Measurements from ENCODE around the gene GRAP.
"Not testable (repeated sequence)": the region's sequence is repeated elsewhere in the genome, so short reads cannot be mapped to it uniquely, and the experiment has no call there.

GRAP gene

GRCh38 chr17:19046782-19047375, at the start of gene GRAP:
Gene GRAP, minus strand, starts transcription at chr17:19046957. Its CDS starts 31 bp downstream, at chr17:19046926.
- DNase-seq (ENCODE audit: low spot score): not testable (repeated sequence)

GRCh38 chr17:19093684-19094438, 47.1 kb upstream of the GRAP start:
- DNase-seq (ENCODE audit: low spot score): not testable (repeated sequence)

GRCh38 chr17:19092737-19093683, 46.3 kb upstream of the GRAP start:
- DNase-seq (ENCODE audit: low spot score): not testable (repeated sequence)

DNA sequence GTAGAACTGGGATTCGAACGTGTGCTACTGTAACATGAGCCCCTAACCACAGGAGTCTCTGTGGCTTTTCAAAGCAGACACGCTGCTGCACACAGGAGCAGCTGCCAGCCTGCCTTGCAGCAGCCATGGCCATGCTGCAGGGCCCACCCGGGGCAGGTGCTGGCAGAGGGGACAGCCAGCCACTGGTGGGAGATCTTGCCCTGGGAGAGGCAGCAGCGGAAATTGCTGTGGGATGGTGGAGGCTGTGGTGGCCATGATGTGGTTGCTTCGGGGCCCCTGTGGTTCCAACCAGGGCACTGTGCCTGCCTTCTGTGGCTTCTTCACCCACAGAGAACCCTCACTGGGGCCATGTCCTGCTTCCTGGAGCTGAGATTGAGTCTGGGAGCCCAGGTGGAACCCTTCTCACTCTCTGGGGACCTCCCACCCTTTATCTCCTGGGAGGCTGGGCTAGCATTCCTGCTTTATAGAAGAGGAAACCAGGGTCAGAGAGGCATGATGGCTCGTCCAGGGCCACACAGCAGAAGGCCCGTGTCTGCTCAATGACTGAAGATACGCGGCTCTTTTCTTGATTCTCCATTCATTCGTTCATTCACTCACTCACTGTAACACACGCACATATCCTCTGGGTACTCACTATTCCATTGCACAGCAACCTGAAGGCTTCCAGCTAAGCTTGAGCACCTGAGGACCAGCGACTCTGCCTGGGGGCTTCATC, 43.5 kb upstream of the GRAP start:
- not testable (repeated sequence) for DNase-seq (ENCODE audit: low spot score)

DNA sequence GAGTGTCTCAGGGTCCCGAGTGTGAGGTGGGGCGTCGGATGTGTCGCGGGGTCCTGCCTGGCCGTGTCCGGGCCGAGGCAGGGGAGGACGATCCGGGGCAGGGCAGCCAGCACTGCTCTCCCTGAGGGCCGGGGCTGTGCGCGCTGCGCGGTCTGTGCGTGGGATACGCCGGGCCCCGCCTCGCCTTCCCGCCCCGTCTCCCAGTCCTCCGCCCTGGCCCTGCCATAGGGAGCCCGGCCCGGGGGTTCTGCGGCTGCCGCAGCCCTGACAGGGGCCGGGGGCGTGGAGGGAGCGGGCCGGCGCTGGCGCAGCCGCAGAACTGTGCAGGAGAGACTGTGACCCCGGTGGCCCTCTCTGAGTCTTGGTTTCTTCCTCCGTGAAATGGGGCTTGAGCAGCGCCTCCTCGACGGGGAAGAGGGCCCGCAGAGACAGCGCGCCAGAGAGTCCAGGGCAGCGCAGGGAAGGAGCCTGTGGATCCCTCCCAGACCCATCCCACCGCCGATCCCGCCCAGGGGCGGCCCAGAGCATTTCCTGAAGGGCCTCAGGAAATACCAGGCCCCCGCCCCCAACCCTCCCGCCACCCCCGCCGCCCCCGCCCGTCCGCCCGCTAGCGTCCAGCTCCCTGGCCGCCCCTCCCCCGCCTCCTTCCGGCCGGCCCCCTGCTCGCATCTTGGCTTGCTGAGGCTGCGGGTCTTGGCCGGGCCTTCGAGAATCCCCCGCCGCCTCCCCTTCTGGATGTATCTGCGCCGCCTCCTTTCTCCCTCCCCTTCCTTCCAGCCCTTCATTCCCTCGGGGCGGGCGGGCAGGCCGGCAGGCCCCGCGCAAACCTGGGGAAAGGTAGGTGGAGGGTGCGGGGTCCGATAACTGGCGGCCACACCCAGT, 42.3 kb upstream of the GRAP start:
- not testable (repeated sequence) for DNase-seq (ENCODE audit: low spot score)

GRCh38 chr17:19077386-19077785, 30.6 kb upstream of the GRAP start:
- not testable (repeated sequence) for DNase-seq (ENCODE audit: low spot score)

DNA sequence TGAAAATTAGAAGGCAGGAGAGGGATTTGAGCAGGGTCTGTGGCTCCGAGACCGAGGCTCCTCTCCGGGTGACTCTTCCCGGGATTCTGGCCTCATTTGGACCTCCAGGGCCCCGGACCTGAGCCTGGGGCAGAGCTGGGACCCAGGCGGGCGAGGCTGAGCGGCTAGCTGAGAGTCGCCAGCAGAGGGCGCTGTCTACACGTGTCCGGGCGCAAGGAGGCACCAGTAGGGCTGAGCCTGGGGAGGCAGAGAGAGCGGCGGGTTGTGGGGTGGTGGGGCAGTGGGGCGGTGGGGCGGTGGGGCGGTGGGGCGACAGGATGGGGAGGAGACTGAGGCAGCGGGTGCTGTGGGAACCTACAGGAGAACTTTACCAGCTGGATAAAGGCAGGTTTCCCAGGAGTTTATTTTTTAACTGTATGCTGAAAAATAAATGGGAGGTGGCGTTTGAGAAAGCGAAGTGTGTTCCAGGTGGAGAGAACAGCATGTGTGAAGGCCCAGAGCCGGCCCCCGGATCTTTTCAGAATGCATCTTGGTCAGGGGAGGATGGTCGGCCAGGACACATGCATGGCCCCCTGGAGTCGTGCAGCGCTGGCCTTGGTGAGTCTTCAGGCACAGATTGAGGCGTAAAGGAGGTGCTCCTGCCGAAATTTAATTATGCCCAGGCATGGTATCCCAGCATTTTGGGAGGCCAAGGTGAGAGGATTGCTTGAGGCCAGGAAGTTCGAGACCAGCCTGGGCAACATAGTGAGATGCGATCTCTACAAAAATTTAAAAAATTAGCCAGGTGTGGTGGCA, 29.8 kb upstream of the GRAP start:
- not testable (repeated sequence) for DNase-seq (ENCODE audit: low spot score)

- not testable (repeated sequence) for DNase-seq (ENCODE audit: low spot score)
Observed at GRCh38 chr17:19070318-19071168, 23.8 kb upstream of the GRAP start.

DNA sequence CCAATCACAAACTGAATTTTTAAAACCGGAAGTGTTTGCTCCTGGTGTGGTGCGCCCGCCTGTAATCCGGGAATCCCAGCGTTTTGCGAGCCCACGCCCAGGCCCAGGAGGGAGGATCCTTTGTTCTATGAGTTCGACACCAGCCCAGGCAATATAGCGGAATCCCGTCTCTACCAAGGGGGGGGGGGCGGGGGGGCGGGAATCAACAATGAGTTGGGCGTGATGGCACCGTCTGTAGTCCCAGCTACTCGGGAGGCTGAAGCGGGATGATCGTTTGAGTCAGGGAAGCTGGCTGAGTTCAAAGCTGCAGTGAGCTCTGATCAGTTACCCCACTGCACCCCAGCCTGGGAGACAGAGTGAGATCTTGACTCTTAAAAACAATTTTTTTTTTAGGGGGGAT, 17.6 kb upstream of the GRAP start:
- DNase-seq (ENCODE audit: low spot score): not testable (repeated sequence)

DNA sequence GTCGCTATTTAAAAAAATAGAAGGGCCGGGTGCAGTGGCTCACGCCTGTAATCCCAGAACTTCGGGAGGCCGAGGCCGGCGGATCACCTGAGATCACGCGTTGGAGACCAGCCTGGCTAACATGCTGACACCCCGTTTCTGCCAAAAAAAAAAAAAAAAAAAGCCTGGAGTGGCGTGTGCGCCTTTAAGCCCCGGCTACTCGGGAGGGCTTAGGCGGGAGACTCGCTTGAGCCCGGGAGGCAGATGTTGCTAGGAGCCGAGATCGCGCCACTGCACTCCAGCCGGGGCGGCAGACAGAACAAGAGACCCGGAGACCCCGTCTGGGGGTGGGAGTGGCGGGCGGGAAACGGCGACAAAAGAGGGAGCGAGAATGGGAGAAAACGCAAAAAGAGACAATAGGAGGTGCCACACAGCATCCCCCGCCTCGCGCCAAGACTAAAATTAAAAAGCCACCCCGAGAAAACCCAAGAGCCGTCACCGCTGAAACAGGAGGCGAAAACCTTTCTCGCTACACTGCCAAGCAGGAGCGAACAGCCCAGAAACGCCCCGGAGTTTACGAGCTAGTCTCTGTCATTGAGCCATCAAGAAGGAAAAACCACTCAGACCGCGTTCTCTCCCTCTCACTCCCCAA, 16.7 kb upstream of the GRAP start:
- not testable (repeated sequence) for DNase-seq (ENCODE audit: low spot score)

DNA sequence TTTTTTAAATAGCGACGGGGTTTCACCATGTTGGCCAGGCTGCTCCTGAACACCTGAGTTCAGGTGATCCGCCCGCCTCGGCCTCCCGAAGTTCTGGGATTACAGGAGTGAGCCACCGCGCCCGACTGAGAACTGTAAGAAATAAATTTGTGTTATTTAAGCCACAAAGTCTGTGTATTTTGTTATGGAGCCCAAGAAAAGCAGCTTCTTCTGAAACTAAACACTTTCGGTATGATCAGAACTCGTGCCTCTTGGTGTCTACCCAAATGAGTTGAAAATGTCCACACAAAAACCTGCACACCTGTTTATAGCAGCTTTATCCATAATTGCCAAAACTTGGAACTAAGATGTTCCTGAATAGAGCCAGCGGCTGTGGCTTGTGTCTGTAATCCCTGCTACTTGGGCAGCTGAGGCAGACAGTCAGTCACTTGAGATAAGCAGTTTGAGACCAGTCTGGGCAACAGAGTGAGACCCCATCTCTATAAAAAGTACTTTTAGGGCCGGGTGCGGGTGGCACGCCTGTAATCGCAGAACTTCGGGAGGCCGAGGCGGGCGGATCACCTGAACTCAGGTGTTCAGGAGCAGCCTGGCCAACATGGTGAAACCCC, 16.1 kb upstream of the GRAP start:
- DNase-seq (ENCODE audit: low spot score): not testable (repeated sequence)

GRCh38 chr17:19062009-19062717, 15.4 kb upstream of the GRAP start:
- DNase-seq (ENCODE audit: low spot score): not testable (repeated sequence)

DNA sequence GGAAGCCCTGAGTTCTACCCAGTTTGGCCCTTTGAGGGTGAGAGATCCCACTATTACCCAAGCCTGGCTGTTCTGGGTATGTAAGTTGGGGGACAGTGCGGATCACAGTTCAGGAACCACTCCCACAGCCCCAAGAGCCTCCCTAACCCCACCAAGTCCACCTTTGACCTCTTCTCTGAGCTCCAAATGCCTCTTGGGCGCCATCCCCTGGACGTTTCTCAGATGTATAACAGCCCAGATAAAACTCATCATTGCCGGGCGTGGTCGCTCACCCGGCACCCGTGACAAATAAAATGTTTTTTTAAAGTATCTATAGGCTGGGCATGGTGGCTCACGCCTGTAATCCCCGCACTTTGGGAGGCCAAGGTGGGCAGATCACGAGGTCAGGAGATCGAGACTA, 8.7 kb upstream of the GRAP start:
- DNase-seq (ENCODE audit: low spot score): not testable (repeated sequence)

DNA sequence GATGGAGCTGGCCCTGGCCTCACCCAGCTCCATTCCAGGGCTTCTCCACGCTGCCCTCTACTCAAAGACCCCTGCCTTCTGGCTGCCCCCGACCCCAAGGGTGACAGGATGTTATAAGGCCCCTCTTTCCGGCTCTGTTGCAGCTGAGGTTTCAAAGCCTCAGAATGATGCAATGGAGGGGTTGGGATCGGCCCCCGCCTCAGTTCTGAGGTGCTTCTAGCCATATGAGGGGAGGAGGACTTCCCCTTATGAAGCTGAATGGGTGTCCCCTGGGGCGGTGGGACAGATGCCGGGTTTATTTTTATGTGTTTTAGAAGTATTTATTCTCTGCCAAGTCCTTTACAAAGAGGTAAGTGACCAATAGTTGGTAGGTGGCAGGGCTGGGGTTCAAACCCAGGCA, 2.1 kb upstream of the GRAP start:
- not testable (repeated sequence) for DNase-seq (ENCODE audit: low spot score)

- not testable (repeated sequence) for DNase-seq (ENCODE audit: low spot score)
Observed at GRCh38 chr17:19047510-19047909, 753 bp upstream of the GRAP start.

GRCh38 chr17:19044643-19045042, 2.1 kb downstream of the GRAP start:
- not testable (repeated sequence) for DNase-seq (ENCODE audit: low spot score)

- not testable (repeated sequence) for DNase-seq (ENCODE audit: low spot score)
Observed at GRCh38 chr17:19043032-19043431, 3.7 kb downstream of the GRAP start.

Measured in Ammon's horn (tissue), 1 donor.